ENCODE results near the gene EIF5. TPM values are rescaled to one million over a fixed set of nuclear protein-coding genes. Genes with fewer than 3 reads are reported as not detected.

The EIF5 gene
- total and polyA plus RNA-seq, 2 of the 8 experiments (the other 6 are each of a cell fraction or from before 2014, with no cell fraction given): 179 to 323 TPM

GRCh38 chr14:103334644-103335622 lies 896 bp downstream of the EIF5 start (continued):
- TF ChIP-seq TCF12 (IDR thresholded peaks at IDR 0.05; ENCODE audit: low read depth, low read length): no peak
- peak; percentile 11 for TF ChIP-seq KDM4A (IDR thresholded peaks at IDR 0.05; ENCODE audit: low read depth, low read length, severe bottlenecking)
- no peak for TF ChIP-seq PHF8 (conservative IDR thresholded peaks at IDR 0.05; ENCODE audit: low read depth, low read length)
- no peak; the same call in 1 of the 2 replicates for TF ChIP-seq EGR1 (IDR thresholded peaks at IDR 0.05; ENCODE audit: borderline replicate concordance, low read depth, low read length)
- no peak for TF ChIP-seq KDM1A (IDR thresholded peaks at IDR 0.05; ENCODE audit: borderline replicate concordance, low read length)
- no peak for TF ChIP-seq CBX8 (IDR thresholded peaks at IDR 0.05; ENCODE audit: borderline replicate concordance, low read depth, low read length)
- no peak for TF ChIP-seq SUZ12 (IDR thresholded peaks at IDR 0.05; ENCODE audit: low read length)
- no peak for TF ChIP-seq E2F6 (IDR thresholded peaks at IDR 0.05)
- no peak for TF ChIP-seq KDM5A (IDR thresholded peaks at IDR 0.05; ENCODE audit: low read length)
- 0 out of 4 replicates have a peak, but pooled peaks of 1 of the 2 experiments have one; percentile 14 for TF ChIP-seq HDAC2 (IDR thresholded peaks at IDR 0.05; ENCODE audit: borderline replicate concordance in 1 of 2, low read depth in 2 of 2, low read length in 2 of 2)
- TF ChIP-seq RBBP5 (IDR thresholded peaks at IDR 0.05; ENCODE audit: borderline replicate concordance, low read depth, low read length): 0 out of 2 replicates have a peak, but pooled peaks have one; percentile 12
- TF ChIP-seq RAD21 (IDR thresholded peaks at IDR 0.05 in 1 of 2, conservative IDR thresholded peaks at IDR 0.05 in 1 of 2; ENCODE audit: low read depth in 2 of 2, low read length in 2 of 2): no peak
- 0 out of 2 replicates have a peak, but pooled peaks have one; percentile 14 for TF ChIP-seq MAX (IDR thresholded peaks at IDR 0.05)
- TF ChIP-seq FOSL1 (IDR thresholded peaks at IDR 0.05; ENCODE audit: insufficient read depth, low read depth, low read length): no peak
- TF ChIP-seq RNF2 (IDR thresholded peaks at IDR 0.05; ENCODE audit: borderline replicate concordance, low read depth, low read length, missing control alignments, poor library complexity, severe bottlenecking): no peak
- TF ChIP-seq SP1 (IDR thresholded peaks at IDR 0.05; ENCODE audit: low read depth, low read length): no peak
- 0 out of 3 replicates have a peak, but pooled peaks of 1 of the 2 experiments have one; percentile 26 for TF ChIP-seq POLR2A (IDR thresholded peaks at IDR 0.05; ENCODE audit: control extremely low read depth in 1 of 2, low read depth in 2 of 2, low read length in 2 of 2)
- TF ChIP-seq POU5F1 (IDR thresholded peaks at IDR 0.05; ENCODE audit: low read depth, low read length): no peak
- TF ChIP-seq RFX5 (IDR thresholded peaks at IDR 0.05; ENCODE audit: borderline replicate concordance, low read depth, low read length): no peak
- TF ChIP-seq BCL11A (IDR thresholded peaks at IDR 0.05; ENCODE audit: low read depth in 2 of 2, low read length in 2 of 2): no peak
